Skeletal muscle tissue (tissue), 4 donors: ENCODE results near the gene UBE2N. TPM values are rescaled to one million over a fixed set of nuclear protein-coding genes. Genes with fewer than 3 reads are reported as not detected.

ENCODE experiments used
- H3K27ac ChIP-seq: one replicate; pipeline ENCODE4 v1.7.0; 2013; ENCODE audit warnings: mild to moderate bottlenecking, low read depth, low read length, inconsistent platforms
- H3K27me3 ChIP-seq, 3 donors: one replicate each; pipeline ENCODE4 v1.7.0; 2013; ENCODE audit warnings: low read length in 3 of 3; ENCODE audit not compliant: control insufficient read depth in 3 of 3, insufficient read depth in 3 of 3
- H3K36me3 ChIP-seq, 3 donors: one replicate each; pipeline ENCODE4 v1.7.0; 2013; ENCODE audit warnings: low read length in 3 of 3; ENCODE audit not compliant: control insufficient read depth in 3 of 3, insufficient read depth in 3 of 3
- H3K4me1 ChIP-seq, 3 donors: one replicate each; pipeline ENCODE4 v1.7.0; 2013; ENCODE audit warnings: low read length in 3 of 3, mild to moderate bottlenecking in 3 of 3; ENCODE audit not compliant: control insufficient read depth in 3 of 3, insufficient read depth in 3 of 3
- H3K4me3 ChIP-seq, 3 donors: one replicate each; pipeline ENCODE4 v1.7.0; 2013; ENCODE audit warnings: low read length in 3 of 3
- H3K9ac ChIP-seq, 3 donors: one replicate each; pipeline ENCODE4 v1.7.0; 2013; ENCODE audit warnings: low read length in 3 of 3, mild to moderate bottlenecking in 3 of 3, moderate library complexity in 2 of 3, low read depth in 1 of 3
- H3K9me3 ChIP-seq, 3 donors: one replicate each; pipeline ENCODE4 v1.7.0; 2013; ENCODE audit warnings: low read length in 3 of 3; ENCODE audit not compliant: control insufficient read depth in 3 of 3
- total RNA-seq: library from RNA; depleted of rRNA; stranded (reverse); fragments of >200 nt; gene quantifications from one replicate; pipeline ENCODE4 v1.2.3, GENCODE V29; 2014
- donor health status: Osteomylitis.

Gene UBE2N
- total RNA-seq, 1 donor from 2014 or later, result 51.7 TPM

- H3K27me3 ChIP-seq, result no peaks in the 10 kb centered on the region
- no peak overlapping the region for H3K27ac ChIP-seq
- H3K36me3 ChIP-seq, result no peaks in the 10 kb centered on the region
- no peaks in the 10 kb centered on the region for H3K9me3 ChIP-seq
- no peak overlapping the region for H3K4me3 ChIP-seq
- no peak overlapping the region for H3K9ac ChIP-seq
- H3K4me1 ChIP-seq, result peaks cover 29 to 40% (median 37%) of the 10 kb centered on the region in 3 donors
Measured at GRCh38 chr12:93430280-93430679, 11.5 kb downstream of the UBE2N start.

- Histone ChIP-seq H3K9me3 (no peaks in the 10 kb centered on the region), H3K4me3 (no peak overlapping the region), H3K27ac (no peak overlapping the region), H3K9ac (no peak overlapping the region), H3K4me1 (peaks cover 33 to 43% (median 42%) of the 10 kb centered on the region in 3 donors), H3K27me3 (no peaks in the 10 kb centered on the region), H3K36me3 (no peaks in the 10 kb centered on the region)
Measured at GRCh38 chr12:93429852-93430251, 11.9 kb downstream of the UBE2N start.

GRCh38 chr12:93429448-93429847 lies 12.3 kb downstream of the UBE2N start:
- H3K4me3 ChIP-seq, result no peak overlapping the region
- no peaks in the 10 kb centered on the region for H3K27me3 ChIP-seq
- H3K27ac ChIP-seq, result no peak overlapping the region
- H3K9me3 ChIP-seq, result no peaks in the 10 kb centered on the region
- no peak overlapping the region for H3K9ac ChIP-seq
- no peaks in the 10 kb centered on the region for H3K36me3 ChIP-seq
- H3K4me1 ChIP-seq, result peaks cover 34 to 46% (median 41%) of the 10 kb centered on the region in 3 donors

DNA sequence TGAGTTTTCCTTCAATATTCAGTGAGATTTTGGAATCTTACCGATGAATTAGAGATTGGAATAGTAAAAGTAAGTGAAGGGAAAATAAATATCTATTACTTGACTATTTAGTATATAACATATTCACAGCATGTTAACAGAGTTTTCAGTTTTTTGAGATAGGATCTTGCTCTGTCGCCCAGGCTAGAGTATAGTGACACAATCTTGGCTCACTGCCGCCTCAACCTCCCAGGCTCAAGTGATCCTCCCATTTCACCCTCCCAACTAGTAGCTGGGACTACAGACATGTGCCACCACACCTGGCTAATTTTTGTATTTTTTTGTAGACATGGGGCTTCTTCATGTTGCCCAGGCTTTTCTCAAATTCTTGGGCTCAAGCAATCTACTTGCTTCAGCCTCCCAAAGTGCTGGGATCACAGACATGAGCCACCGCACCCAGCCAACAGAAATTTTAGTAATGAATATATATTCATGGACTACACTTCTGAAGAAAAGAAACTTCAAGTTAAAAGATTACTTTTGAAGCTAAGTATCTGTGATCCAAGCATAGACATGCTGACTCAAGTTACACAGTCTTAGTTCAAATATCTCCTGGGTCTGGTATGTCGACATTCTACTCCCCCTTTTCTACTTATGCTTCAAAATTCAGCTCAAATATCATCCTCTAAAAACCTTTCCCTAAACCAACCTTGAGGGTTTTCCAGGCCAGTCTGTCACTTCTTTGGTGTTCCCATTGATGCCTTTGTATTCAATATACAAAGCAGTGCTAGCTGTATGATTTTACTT lies 13.8 kb downstream of the UBE2N start:
- H3K27ac ChIP-seq, result peak overlapping the region; percentile 36
- H3K4me1 ChIP-seq, result peaks cover 36 to 55% (median 37%) of the 10 kb centered on the region in 3 donors
- no peaks in the 10 kb centered on the region for H3K9me3 ChIP-seq
- no peaks in the 10 kb centered on the region for H3K27me3 ChIP-seq
- no peaks in the 10 kb centered on the region for H3K36me3 ChIP-seq
- no peak overlapping the region for H3K9ac ChIP-seq
- peak overlapping the region in 1 of 3 donors; percentile 17 for H3K4me3 ChIP-seq

GRCh38 chr12:93426412-93426805 lies 15.3 kb downstream of the UBE2N start:
- Histone ChIP-seq H3K9ac (peak overlapping the region in 1 of 3 donors; percentile 51), H3K27ac (peak overlapping the region; percentile 38), H3K4me3 (no peak overlapping the region), H3K27me3 (no peaks in the 10 kb centered on the region), H3K9me3 (no peaks in the 10 kb centered on the region), H3K36me3 (no peaks in the 10 kb centered on the region), H3K4me1 (peaks cover 40 to 52% (median 44%) of the 10 kb centered on the region in 3 donors)

GRCh38 chr12:93425736-93426411 lies 15.9 kb downstream of the UBE2N start:
- H3K27ac ChIP-seq, result peak overlapping the region; percentile 38
- H3K9ac ChIP-seq, result peak overlapping the region in 1 of 3 donors; percentile 3
- H3K36me3 ChIP-seq, result no peaks in the 10 kb centered on the region
- peaks cover 40 to 48% (median 44%) of the 10 kb centered on the region in 3 donors for H3K4me1 ChIP-seq
- no peaks in the 10 kb centered on the region for H3K9me3 ChIP-seq
- no peaks in the 10 kb centered on the region for H3K27me3 ChIP-seq
- peak overlapping the region in 1 of 3 donors; percentile 20 for H3K4me3 ChIP-seq

- Histone ChIP-seq H3K4me1 (peaks cover 26 to 32% (median 28%) of the 10 kb centered on the region in 3 donors), H3K27ac (no peak overlapping the region), H3K36me3 (no peaks in the 10 kb centered on the region), H3K9ac (no peak overlapping the region), H3K27me3 (no peaks in the 10 kb centered on the region), H3K9me3 (no peaks in the 10 kb centered on the region), H3K4me3 (no peak overlapping the region)
Measured at GRCh38 chr12:93422050-93422449, 19.7 kb downstream of the UBE2N start.

DNA sequence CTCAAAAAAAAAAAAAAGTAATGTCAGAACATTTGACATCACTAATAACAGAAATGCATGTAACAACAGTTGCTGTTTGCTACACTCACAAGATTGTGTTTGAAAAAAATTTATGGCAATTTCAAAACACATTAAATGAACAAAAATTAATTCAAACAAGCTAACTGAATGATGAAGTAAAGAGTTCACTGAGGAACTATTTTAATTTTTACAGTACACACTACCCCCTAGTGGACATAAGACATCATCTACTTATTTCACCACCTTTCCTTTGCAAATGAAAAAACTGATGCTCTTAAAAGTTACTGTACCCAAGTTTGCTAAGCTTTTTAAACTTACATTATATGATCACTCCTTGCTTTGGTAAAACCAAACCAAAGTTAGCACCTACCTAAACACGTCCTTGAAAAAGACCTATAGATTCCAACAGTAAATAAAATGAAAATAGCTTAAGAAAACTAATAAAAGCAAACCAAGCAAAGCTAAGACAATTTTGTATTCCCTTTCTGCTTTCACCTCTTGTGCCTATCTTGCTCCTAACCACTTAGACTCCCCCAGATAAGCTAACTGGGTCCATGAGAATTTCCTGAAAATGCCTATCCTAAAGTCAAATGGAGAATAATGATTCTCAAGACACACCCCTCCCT lies 22.2 kb downstream of the UBE2N start:
- Histone ChIP-seq H3K4me3 (no peak overlapping the region), H3K36me3 (no peaks in the 10 kb centered on the region), H3K27ac (peak overlapping the region; percentile 32), H3K9ac (peak overlapping the region in 1 of 3 donors; percentile 1), H3K27me3 (no peaks in the 10 kb centered on the region), H3K4me1 (peaks cover 21 to 28% (median 28%) of the 10 kb centered on the region in 3 donors), H3K9me3 (no peaks in the 10 kb centered on the region)

DNA sequence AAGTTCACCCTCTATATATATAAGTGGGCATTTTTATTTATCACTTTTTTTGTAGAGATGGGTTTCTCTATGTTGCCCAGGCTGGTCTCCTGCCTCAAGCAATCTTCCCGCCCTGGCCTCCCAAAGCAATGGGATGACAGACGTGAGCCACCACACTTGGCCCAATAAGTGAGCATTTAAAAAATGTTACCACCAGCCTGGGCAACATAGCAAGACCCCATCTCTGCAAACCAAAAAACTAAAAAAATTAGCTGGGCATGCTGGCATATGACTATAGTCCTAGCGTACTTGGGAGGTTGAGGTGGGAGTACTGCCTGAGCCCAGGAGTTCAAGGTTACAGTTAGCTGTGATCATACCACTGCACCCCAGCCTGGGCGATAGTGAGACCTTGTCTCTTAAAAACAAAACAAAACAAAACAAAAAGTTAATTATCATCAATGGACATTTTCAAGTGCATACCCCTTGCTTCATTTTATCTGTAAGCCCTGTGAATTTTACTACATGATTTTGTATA lies 23.7 kb downstream of the UBE2N start:
- Histone ChIP-seq H3K4me1 (peaks cover 20 to 36% (median 28%) of the 10 kb centered on the region in 3 donors), H3K27ac (peak overlapping the region; percentile 16)

More for the DNA sequence above, 23.7 kb downstream of the UBE2N start:
- no peaks in the 10 kb centered on the region for H3K9me3 ChIP-seq
- no peak overlapping the region for H3K4me3 ChIP-seq
- H3K9ac ChIP-seq, result no peak overlapping the region
- H3K36me3 ChIP-seq, result no peaks in the 10 kb centered on the region
- H3K27me3 ChIP-seq, result no peaks in the 10 kb centered on the region
